PC-9 (cell line): Measurements from ENCODE around the gene GSTCD. TPM values are rescaled to one million over a fixed set of nuclear protein-coding genes. Genes with fewer than 3 reads are reported as not detected.

Experiments used
- BruUV-seq: library from RNA; stranded (reverse); fragments of 400-500 nt; replicated peaks from 2 replicates; lab custom pipeline; 2021; lab: Mats Ljungman, UMichigan
- CTCF ChIA-PET: fragments of 300-600 bp; sonication (Branson Sonifier 250); formaldehyde crosslinking; loops from one replicate; lab custom pipeline; 2022; ENCODE audit warnings: antibody characterized with exemption; lab: Charles Lee
- POLR2A ChIA-PET: fragments of 300-600 bp; sonication (Branson Sonifier 250); formaldehyde crosslinking; loops from one replicate; lab custom pipeline; 2022; ENCODE audit warnings: antibody characterized with exemption; ENCODE audit not compliant: unreplicated experiment; lab: Charles Lee
- DNase-seq, 2 experiments: peaks; one replicate each; pipeline versions ENCODE4 v3.0.0 to v3.0.0-alpha.2; 2015 to 2022; ENCODE audit warnings: mixed read lengths in 1 of 2
- H2AFZ ChIP-seq: fragments of 200-600 bp; sonication (generic); 2 replicates; pipeline ENCODE4 v1.8.1; 2017; ENCODE audit warnings: antibody characterized with exemption
- H3F3A ChIP-seq: fragments of 200-600 bp; sonication (generic); 2 replicates; pipeline ENCODE4 v1.8.1; 2017; ENCODE audit warnings: antibody characterized with exemption, mild to moderate bottlenecking, low read depth; ENCODE audit not compliant: insufficient read depth
- H3K27ac ChIP-seq: fragments of 200-600 bp; sonication (generic); 2 replicates; pipeline ENCODE4 v1.6.1; 2016; ENCODE audit warnings: mixed run types
- H3K27me3 ChIP-seq: fragments of 200-600 bp; sonication (generic); 2 replicates; pipeline ENCODE4 v1.6.1; 2016; ENCODE audit warnings: low read depth, mixed run types; ENCODE audit not compliant: insufficient read depth
- H3K36me3 ChIP-seq: fragments of 200-600 bp; sonication (generic); 2 replicates; pipeline ENCODE4 v1.6.1; 2016; ENCODE audit warnings: low read depth, mixed run types
- H3K4me1 ChIP-seq: fragments of 200-600 bp; sonication (generic); replicated peaks from 2 replicates; pipeline ENCODE4 v1.6.1; 2016; ENCODE audit warnings: mixed run types; ENCODE audit not compliant: insufficient read depth
- H3K4me2 ChIP-seq: fragments of 200-600 bp; sonication (generic); 2 replicates; pipeline ENCODE4 v1.6.1; 2017; ENCODE audit warnings: mixed run types
- H3K4me3 ChIP-seq: fragments of 200-600 bp; sonication (generic); 2 replicates; pipeline ENCODE4 v1.6.1; 2016; ENCODE audit warnings: mixed run types
- H3K79me2 ChIP-seq: fragments of 200-600 bp; sonication (generic); 2 replicates; pipeline ENCODE4 v1.6.1; 2017; ENCODE audit warnings: low read depth, mixed run types
- H3K9me2 ChIP-seq: fragments of 200-600 bp; sonication (generic); 2 replicates; pipeline ENCODE4 v1.8.1; 2017; ENCODE audit warnings: mild to moderate bottlenecking; ENCODE audit not compliant: insufficient read depth
- H3K9me3 ChIP-seq: fragments of 200-600 bp; sonication (generic); 2 replicates; pipeline ENCODE4 v1.8.1; 2016; ENCODE audit warnings: low read depth; ENCODE audit not compliant: insufficient read depth
- H4K20me1 ChIP-seq: fragments of 200-600 bp; sonication (generic); 2 replicates; pipeline ENCODE4 v1.8.1; 2017; ENCODE audit not compliant: insufficient read depth
- EZH2 ChIP-seq: fragments of 200-600 bp; sonication (generic); IDR thresholded peaks from 2 replicates; pipeline ENCODE4 v1.8.0; 2017; ENCODE audit warnings: antibody characterized with exemption, low read depth
- intact Hi-C: fragments of 100-400 bp; cut with micrococcal nuclease; formaldehyde crosslinking; loops from one replicate; pipeline ENCODE4 v1.10.0; 2022; ENCODE audit not compliant: unreplicated experiment
- total RNA-seq: library from RNA; stranded (reverse); gene quantifications from 2 replicates; pipeline ENCODE4 v1.2.3, GENCODE V29; 2021
- TF ChIP-seq, protein P1 (sequence below): fragments of 200-600 bp; sonication (generic); conservative IDR thresholded peaks from 2 replicates; pipeline ENCODE4 v1.6.1; 2017; ENCODE audit warnings: mixed run types, antibody characterized with exemption, mild to moderate bottlenecking, moderate library complexity

GSTCD gene
- total RNA-seq, 1 experiment from 2014 or later = 11.4 TPM

DNA sequence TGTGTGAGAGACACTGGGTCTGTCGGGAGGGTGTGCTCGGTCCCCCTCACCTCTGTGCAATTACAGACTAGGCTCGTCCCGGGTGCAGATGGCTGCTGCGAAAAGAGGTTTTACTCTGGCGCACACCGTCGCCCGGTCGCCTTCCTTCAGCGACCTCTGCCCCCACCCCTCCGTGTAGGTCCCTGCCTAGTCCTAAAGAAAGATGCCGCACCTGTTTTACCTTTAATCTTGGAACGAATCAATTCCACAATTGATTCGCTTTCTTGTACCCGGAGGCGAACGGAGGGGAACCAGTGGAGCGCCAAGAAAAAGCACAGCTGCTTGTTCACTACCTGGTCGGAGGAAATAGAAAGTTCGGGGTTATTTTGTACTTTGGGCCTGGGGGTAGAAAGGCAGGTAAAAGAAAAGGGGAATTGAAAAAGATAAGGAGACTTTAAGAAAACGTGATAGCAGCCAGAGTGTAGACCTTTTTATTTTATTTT lies 187.9 kb downstream of the GSTCD start:
- peak overlapping the region; percentile 42; the same call in 1 of the 2 replicates for H3K4me2 ChIP-seq
- H3K4me3 ChIP-seq = no peak overlapping the region

More for the DNA sequence above, 187.9 kb downstream of the GSTCD start:
- no TSS peak for BruUV-seq
- H3K36me3 ChIP-seq = no peaks in the 10 kb centered on the region
- CTCF ChIA-PET = interaction anchor here (0.7 kb wide), 1 partner anchor 37 kb away, joined by 3 read pairs; no protein-coding TSS in a partner anchor
- H3K9me3 ChIP-seq = no peaks in the 10 kb centered on the region
- 0 out of 2 replicates have a peak, but pooled peaks cover 7% of the 10 kb centered on the region for H3F3A ChIP-seq
- intact Hi-C loops = no loop called here
- H3K4me1 ChIP-seq = peaks cover 15% of the 10 kb centered on the region
- no peaks in the 10 kb centered on the region for H3K79me2 ChIP-seq
- POLR2A ChIA-PET = no interaction called here
- H4K20me1 ChIP-seq = no peaks in the 10 kb centered on the region
- no peak overlapping the region for H2AFZ ChIP-seq
- H3K27ac ChIP-seq = no peak overlapping the region
- H3K27me3 ChIP-seq = no peaks in the 10 kb centered on the region
- no peaks in the 10 kb centered on the region for H3K9me2 ChIP-seq
- TF ChIP-seq, protein P1, sequence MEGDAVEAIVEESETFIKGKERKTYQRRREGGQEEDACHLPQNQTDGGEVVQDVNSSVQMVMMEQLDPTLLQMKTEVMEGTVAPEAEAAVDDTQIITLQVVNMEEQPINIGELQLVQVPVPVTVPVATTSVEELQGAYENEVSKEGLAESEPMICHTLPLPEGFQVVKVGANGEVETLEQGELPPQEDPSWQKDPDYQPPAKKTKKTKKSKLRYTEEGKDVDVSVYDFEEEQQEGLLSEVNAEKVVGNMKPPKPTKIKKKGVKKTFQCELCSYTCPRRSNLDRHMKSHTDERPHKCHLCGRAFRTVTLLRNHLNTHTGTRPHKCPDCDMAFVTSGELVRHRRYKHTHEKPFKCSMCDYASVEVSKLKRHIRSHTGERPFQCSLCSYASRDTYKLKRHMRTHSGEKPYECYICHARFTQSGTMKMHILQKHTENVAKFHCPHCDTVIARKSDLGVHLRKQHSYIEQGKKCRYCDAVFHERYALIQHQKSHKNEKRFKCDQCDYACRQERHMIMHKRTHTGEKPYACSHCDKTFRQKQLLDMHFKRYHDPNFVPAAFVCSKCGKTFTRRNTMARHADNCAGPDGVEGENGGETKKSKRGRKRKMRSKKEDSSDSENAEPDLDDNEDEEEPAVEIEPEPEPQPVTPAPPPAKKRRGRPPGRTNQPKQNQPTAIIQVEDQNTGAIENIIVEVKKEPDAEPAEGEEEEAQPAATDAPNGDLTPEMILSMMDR = no peak
- no peak for TF ChIP-seq EZH2
- DNase-seq = no peak

Other genes starting within 250 kb of the GSTCD start
- 69.1 and 74.5 TPM in 2 replicates for gene PPA2, start 234.7 kb upstream of the GSTCD start, total RNA-seq
- 0.15 TPM in 1 of 2 replicates, not detected in the other for gene ARHGEF38, start 156.2 kb upstream of the GSTCD start, total RNA-seq
- gene INTS12, start 95 bp upstream of the GSTCD start, total RNA-seq = 8.4 and 10.3 TPM in 2 replicates
- 0.20 and 0.48 TPM in 2 replicates for gene NPNT, start 186.7 kb downstream of the GSTCD start, total RNA-seq